Anterior cingulate cortex (tissue), 58 donors: ENCODE measurements around the gene SEPTIN8.
A peak's percentile ranks its signal among the peaks of the same experiment; 100 is the strongest.

Experiments
- DNase-seq, 58 donors: peaks; one replicate each; lab custom pipeline; 2025; lab: John Stamatoyannopoulos, UW

SEPTIN8 gene, protein sequence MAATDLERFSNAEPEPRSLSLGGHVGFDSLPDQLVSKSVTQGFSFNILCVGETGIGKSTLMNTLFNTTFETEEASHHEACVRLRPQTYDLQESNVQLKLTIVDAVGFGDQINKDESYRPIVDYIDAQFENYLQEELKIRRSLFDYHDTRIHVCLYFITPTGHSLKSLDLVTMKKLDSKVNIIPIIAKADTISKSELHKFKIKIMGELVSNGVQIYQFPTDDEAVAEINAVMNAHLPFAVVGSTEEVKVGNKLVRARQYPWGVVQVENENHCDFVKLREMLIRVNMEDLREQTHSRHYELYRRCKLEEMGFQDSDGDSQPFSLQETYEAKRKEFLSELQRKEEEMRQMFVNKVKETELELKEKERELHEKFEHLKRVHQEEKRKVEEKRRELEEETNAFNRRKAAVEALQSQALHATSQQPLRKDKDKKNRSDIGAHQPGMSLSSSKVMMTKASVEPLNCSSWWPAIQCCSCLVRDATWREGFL

DNA sequence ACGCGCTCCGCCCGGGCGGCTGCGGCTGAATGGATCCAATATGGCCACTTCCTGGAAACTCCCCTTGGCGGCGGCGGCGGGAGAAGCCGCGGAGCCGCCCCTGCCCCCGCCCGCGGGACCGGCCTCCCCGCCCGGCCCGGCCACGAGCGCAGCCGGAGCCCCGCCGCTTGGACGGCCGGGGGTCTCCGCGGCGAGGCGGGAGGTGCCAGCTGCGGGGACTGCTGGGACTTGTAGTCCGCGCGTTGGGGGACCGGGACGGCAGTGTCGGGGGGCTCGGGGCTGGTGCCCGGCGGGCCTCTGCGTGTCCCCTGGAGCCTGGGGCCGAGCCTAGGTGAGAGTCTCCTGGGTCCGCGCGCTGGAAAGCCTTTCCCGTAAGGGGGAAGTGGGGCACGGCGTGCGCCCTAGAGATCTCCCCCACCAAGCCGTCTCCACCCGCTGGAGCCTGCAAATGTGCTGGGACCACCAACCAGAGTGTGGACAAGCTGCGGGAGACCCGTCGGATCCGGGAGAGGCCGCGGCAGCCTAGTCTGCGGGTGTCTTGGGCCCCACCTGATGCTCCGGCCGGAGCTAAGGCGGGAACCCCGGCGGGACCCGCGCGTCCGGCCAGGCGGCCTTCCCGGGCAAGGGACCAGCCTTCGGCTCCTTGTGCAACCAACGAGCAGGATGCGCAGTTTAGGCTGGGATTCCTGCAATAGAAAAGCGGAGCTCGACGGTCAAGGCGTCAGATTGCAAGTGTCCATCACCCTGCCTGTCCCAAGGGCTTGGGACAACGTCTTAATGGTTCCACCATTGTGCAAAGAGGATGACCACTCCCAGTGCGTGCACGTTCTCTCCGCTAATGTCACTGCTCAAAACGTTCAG is at the start of gene SEPTIN8:
TSS of gene SEPTIN8 (minus strand) at position 31 of the 861 bp plus-strand sequence. CDS start 102 bp downstream, outside the sequence.
- DNase-seq = peak in 46 of 58 donors; percentile 37 to 82 (median 65)

DNA sequence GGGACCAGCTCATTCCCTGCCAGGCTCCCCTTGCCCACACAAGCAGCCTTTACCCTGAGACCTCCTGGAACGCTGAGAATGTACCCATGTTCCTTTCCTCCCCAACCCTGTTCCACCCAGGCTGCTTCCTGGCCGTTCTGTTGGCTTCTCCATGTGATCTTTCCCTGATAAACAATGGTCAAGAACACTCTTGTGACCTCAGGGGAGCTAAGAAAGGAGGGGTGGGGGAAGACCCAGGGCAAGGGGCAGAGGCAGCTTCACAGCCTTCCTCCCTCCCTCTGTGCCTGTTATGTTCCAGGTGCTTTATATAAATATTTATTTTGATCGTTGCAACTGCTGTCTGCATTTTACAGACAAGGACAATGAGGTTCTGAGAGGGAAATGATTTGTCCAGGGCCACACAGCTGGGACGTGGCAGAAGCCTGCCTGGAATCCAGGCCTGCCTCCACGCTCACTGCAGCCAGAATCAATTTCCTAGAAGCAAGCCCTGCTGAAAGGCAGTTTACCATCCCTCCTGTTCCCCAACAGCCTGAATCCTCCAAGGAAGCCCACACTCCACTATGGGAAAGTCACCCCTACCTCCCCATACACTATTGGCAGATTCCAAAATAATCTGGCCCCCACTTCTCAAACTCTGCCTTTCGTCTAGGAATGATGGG is 49.5 kb upstream of the SEPTIN8 start:
- no peak for DNase-seq

DNA sequence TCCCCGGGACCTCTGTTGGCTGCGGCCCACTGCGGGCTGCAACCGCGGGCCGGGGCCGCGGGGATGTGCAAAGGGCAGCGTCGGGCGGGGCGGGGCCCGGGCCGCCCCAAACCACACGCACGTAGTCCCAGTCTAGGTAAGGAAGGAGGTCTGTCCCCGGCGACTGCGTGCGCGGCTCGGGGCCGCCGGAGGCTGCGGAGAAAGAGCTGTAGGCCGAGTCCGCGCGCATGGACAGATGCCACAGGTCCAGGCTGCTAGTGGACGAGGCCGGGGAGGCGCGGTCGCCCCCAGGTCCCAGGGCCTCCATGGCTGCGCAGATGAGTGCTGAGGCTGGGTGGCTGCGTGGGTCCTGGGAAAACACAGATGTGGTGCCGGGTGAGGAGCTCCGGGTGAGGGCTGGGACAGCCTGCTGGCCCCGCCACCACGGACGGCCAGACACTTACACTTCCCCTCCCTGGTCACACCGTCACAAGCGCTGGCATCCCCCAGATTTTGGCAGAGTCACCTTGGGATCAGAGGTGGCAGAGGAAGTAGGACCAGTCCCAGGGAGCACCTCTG is 48.9 kb upstream of the SEPTIN8 start:
- no peak for DNase-seq

DNA sequence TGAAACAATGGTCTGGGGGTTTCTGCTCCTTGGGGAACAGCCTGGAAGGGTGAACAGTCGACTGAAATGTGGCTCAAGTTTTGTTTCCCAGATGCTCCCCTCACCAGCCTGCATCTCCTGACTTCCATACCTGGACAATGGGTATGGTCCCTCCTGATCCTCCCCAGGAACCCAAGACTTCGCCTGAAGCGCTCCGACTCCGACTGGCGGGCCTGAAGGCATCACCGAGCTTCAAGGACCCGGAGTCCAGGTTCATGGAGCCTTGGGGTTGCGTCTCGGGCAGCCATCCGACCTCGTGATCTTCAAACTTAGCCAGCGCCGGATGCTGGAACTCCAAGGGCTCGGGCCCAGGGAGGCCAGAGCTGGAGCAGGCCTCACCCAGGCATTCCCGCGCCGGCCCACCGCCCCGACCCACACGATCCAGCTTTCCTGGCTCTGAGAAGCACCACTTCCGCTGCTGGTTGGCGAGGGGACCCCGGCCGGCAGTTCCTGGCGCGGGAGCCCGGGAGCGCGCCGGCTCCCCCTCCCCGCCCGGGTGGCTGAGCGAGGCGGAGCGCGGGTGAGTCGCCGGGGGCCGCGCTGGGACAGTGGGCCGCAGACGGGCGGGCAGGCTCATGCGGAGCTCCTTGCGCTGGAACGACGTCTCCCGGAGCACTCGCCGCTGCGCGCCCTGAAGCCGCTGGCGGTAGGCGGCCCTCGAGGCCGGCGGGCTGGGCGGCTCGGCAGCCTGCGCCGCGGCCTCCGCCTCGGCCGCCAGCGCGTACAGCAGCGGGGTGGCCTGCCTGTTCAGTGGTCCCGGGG is 48.2 kb upstream of the SEPTIN8 start:
- DNase-seq = peak in 1 of 58 donors; percentile 21

DNA sequence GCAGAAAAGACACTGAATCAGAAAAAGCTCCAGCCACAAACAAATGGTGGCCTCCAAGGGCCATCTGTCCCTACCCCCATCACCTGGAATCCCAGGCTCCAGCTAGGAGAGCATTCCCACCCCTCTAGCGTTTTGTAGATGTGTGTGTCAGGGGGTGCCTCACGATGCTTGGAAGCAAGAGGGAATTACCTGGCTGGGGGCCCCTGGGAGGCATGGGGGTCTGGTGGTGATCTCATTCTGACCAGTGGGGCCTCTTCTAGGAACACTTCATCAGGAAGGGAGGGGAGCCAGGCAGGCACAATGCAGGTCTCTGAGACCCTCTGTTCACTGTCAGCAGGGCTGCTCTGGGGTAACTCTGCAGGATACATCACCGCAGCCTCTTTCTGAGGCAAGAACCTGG is 47.4 kb upstream of the SEPTIN8 start:
- DNase-seq = no peak

DNA sequence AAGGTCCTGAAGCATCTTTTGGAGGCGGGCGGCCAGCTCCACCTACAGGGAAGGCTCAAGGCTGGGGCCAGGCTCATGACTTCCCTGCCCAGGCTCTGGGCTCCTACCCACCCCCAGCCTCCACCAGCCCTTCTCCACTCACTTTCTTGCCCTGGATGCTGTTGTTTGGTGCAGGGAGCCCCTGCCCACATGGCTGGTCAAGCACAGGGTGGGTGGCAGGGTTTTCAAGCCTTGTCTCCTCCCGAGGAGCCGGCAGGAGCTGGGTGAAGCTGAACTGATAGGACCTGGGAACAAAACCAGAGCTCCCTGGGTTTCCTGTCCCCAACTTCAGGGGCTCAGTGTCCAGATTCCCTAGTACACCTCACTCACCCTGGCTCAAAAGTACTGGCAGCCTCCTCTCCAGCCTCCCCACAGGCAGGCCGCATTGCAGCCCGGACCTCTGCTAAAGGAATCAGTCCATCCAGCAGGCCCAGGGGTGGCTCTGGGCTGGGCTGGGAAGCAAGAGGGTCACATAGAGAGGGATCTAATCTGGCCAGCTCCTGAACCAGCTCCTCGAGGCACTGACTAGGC is 46.5 kb upstream of the SEPTIN8 start:
- DNase-seq = peak in 1 of 58 donors; percentile 13

DNA sequence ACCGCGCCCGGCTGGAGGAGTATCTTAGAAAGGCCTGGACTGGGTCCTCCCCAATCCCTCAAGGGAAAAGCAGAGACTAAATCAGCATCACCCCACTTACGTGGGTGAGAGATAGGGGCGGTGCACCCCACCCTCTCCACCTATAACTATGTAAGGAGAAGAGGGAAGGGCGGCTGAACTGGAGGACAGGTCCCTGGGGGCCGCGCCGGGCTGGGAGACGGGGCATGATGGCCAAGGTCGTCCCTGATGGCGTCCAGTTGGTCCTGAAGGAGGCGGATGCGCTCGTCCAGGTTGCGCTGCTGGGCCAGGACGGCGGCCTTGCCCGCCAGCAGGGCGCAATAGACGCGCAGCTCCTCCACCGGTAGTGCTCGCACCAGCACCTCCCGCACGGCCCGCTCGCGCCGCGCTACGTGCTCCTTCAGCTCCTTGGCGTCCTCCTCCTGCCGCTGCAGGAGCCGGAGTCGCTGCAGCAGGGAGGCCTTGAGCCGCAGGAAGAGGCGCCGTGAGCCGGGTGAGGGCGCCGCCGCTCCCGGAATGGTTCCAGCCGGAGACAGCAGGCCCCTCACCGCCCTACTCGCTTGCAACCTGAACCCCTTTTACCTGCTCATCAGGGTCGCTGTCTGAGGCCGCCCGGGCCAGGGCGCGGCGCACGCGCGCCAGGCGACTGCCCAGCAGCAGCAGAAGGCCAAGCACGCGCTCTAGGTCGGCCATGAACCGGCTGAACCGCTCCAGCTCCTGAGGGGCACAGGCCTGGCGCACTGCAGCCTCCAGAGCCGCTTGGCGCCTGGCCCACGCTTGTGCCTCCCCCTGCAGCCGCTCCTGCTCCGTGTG is 45.8 kb upstream of the SEPTIN8 start:
- DNase-seq = peak in 16 of 58 donors; percentile 18 to 57 (median 34)

DNA sequence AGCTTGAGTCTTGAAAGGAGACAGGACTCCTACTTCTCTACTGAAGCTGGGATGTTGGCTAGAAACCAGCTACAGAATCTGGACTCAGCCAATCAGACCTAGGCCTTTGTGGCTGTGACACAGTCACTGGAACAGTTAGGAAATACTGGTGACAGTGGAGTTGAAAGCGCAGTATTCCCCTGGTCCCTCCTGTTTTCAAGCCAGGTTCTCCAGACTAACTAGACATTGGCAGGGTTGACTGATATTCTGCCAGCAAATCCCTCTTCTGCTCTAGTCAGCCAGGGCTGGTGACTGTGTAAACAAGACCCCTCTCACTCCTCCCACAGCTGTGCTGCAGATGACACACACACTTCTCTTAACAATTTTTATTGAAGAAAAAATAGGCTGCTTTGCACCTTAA is 44.8 kb upstream of the SEPTIN8 start:
- DNase-seq = peak in 31 of 58 donors; percentile 13 to 82 (median 55)

DNA sequence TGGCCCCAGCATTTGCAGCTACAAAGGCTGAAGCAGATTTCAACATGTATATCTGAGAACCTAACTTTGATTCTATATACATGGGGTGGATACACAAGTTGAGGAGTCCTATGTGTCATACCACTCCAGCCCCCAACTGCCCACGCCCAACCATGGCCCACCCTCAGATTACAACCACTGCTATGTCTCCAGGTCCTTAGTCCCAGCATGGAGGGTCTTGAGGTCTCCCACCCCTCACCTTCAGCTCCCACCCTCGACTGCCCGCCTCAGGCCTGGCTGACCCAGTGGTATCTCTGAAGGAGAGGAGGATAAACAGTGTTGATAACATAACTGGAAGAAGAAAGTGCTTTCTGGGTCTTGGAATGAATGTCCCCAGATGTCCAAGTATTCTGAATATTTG is 44.3 kb upstream of the SEPTIN8 start:
- DNase-seq = peak in 8 of 58 donors; percentile 21 to 75 (median 65)

DNA sequence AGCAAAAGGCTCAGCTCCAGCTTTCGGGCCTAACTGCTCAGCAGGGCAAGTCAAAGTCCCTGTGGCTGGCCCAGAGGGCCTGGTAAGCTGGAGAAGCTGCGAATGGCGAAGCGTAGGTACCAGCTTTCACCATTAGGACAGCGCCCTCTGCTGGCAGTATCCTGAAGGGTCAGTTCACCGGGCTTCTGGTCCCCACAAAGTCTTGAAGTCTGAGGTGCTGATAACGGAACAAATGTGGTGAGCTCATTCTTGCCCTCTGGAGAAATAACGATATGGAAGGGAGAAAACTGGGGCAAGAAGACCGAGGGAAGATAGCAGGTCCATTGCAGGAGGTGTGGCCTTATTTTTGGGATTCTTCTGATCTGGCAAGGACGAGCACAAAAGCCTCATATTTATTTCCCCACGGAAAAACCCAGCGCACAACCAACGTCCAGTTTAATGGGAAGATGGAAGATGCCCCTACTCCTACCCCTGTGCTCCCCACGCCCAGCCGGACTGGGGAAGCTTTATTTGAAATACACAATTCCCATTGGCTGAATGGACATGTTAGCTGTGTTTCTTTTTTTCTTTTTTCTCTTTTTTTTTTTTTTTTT is 43.2 kb upstream of the SEPTIN8 start:
- peak in 57 of 58 donors; percentile 45 to 99 (median 89) for DNase-seq

DNA sequence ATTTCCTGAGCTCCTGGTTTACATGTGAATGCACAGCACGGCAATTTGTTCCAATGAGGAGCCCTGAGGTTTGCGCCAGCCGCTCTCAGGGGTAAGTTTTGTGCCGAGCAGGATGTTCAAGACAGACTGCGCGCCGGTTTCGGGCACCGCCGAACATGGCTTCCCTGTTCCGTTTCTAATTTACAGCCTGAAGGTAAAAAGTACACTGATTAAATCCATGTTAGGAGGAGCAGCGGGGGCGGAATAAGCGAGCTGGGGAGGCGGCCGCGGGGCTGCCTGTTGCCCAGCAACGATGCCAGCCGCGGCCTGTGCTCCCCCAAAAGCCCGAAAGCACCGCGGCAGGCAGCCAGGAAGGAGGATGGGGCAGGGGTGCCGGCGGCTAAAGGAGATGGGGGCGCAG is 42.4 kb upstream of the SEPTIN8 start:
- peak in 22 of 58 donors; percentile 21 to 63 (median 41) for DNase-seq

DNA sequence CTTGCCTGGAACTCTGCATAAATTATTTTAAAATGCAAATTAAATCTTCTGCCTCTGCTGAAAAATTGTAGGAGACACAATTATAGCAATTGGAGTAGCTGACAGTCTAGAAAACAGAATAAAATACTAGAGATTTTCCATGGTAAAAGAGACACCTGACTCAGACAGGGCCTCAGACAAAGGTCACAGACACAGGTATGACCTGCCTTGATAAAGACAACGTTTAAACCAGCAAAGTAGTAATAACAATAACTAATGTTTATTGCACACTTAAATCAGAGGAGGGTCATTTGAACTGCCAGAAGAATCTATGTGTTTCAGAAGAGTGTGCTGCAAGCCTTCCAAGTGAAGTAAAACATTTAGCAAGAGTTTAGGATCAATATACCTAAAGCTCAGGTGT is 40.0 kb upstream of the SEPTIN8 start:
- DNase-seq = no peak

DNA sequence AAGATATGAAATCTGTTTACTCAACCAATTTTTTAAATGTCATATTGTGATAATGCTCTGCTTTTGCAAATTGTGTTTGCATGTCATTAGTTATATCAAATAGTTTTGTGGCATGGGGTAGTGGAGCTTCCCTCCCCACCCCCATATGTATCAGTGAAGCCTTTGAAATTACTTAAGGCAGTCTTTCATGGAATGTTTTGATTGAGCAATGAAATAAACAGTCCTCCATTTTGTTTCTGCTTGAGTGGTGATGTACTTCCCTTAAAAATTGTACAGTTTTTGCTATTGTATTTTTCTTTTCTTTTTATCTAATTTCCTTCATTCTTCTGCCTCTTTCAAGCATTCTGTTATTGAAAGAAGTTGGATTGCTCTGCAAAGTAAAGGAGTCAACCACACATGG is 39.5 kb upstream of the SEPTIN8 start:
- DNase-seq = no peak

DNA sequence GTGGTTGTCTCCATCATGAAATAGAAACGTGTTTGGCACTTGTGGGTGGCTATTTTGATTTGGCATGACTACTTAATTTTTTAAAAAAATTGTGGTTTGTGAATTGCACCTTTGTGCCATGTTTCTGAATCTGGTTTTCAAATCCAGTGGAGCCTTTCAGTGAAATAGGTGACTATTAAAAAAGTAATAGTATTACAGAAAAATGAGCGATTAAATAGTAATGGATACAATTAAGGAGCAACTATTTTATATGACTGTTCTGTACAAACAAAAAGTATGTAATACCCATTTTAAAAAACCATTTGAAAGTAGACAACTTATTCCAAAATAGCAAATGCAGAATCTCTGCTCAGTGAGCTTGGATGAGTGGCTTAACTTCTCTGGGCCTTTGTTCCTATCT is 39.0 kb upstream of the SEPTIN8 start:
- no peak for DNase-seq

DNA sequence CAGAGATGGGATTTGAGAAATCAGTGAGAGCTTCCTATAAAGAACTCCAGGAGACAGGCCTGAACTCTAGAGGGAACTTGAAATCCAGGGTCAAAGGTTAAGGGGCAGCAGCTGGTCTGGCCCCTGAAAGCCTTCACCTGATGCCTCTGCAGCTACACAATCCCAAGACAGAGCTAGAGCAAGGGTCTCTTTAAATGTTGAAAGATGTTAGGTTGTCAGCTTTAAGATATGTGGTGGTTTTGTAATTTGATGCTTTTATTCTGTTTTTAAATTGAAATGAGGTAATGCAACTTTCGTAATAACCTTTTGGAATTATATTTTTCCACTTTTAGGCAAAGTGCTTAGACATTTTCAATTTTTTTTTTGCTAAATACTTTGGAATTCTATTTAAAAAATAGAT is 38.4 kb upstream of the SEPTIN8 start:
- DNase-seq = no peak

DNA sequence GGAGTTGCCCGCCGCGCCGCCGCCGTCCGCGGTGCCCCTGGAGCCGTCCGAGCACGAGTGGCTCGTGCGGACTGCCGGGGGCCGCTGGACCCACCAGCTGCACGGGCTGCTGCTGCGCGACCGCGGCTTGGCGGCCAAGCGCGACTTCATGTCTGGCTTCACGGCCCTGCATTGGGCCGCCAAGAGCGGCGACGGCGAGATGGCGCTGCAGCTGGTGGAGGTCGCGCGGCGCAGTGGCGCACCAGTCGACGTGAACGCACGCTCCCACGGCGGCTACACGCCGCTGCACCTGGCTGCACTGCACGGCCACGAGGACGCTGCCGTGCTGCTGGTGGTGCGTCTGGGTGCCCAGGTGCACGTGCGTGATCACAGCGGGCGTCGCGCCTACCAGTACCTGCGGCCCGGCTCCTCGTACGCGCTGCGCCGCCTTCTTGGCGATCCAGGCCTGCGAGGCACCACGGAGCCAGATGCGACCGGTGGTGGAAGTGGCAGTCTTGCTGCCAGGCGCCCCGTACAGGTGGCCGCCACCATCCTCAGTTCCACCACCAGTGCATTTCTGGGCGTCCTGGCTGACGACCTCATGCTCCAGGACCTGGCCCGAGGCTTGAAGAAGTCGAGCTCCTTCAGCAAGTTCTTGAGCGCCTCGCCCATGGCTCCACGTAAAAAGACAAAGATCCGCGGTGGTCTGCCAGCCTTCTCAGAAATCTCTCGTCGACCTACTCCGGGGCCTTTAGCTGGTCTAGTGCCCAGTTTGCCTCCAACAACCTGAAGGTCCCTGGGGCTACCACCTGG is 37.7 kb upstream of the SEPTIN8 start:
- DNase-seq = peak in 3 of 58 donors; percentile 31 to 60 (median 31)
